ENCODE measurements around the gene DOK5.

DOK5 gene

GRCh38 chr20:54532573-54532972, 57.2 kb downstream of the DOK5 start:
- no peak for DNase-seq (ENCODE audit: low spot score in 2 of 2)
- Mint-ChIP-seq H3K4me1 (no peaks in the 10 kb centered on the region), H3K27ac (ENCODE audit: low read depth) (no peak overlapping the region), H3K27me3 (peaks cover 28% of the 10 kb centered on the region), H3K4me3 (no peak overlapping the region), H3K36me3 (ENCODE audit: insufficient read depth) (peaks cover under 1% of the 10 kb centered on the region), H3K9me3 (peaks cover 12% of the 10 kb centered on the region)
- no peak for ATAC-seq (replicated peaks; ENCODE audit: extremely low read depth, poor library complexity, severe bottlenecking)

DNA sequence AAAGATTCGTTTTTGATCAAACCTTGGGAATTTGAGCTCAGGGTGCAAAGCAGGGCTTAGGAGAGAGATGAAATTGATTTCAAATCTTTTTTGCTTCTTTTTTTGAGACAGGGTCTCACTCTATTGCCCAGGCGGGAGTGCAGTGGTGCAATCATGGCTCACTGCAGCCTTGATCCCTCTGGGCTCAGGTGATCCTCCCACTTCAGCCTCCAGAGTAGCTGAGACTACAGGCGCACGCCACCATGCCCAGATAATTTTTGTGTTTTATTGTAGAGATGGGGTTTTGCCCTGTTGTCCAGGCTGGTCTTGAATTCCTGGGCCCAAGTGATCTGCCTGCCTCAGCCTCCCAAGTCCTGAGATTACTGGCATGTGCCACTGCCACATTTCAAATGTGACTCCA, 58.7 kb downstream of the DOK5 start:
- H3K27ac Mint-ChIP-seq (ENCODE audit: low read depth): no peak overlapping the region
- no peak overlapping the region for H3K4me3 Mint-ChIP-seq
- peaks cover 21% of the 10 kb centered on the region for H3K9me3 Mint-ChIP-seq
- DNase-seq (ENCODE audit: low spot score in 2 of 2) (no peak), ATAC-seq (replicated peaks; ENCODE audit: extremely low read depth, poor library complexity, severe bottlenecking) (no peak)
- H3K36me3 Mint-ChIP-seq (ENCODE audit: insufficient read depth): no peaks in the 10 kb centered on the region
- peaks cover 28% of the 10 kb centered on the region for H3K27me3 Mint-ChIP-seq
- H3K4me1 Mint-ChIP-seq: no peaks in the 10 kb centered on the region

GRCh38 chr20:54535033-54535432, 59.6 kb downstream of the DOK5 start:
- H3K9me3 Mint-ChIP-seq: peaks cover 20% of the 10 kb centered on the region
- DNase-seq (ENCODE audit: low spot score in 2 of 2): no peak
- H3K27me3 Mint-ChIP-seq: peaks cover 24% of the 10 kb centered on the region
- no peaks in the 10 kb centered on the region for H3K4me1 Mint-ChIP-seq
- H3K36me3 Mint-ChIP-seq (ENCODE audit: insufficient read depth): no peaks in the 10 kb centered on the region
- H3K27ac Mint-ChIP-seq (ENCODE audit: low read depth): no peak overlapping the region
- H3K4me3 Mint-ChIP-seq: no peak overlapping the region
- no peak for ATAC-seq (replicated peaks; ENCODE audit: extremely low read depth, poor library complexity, severe bottlenecking)

DNA sequence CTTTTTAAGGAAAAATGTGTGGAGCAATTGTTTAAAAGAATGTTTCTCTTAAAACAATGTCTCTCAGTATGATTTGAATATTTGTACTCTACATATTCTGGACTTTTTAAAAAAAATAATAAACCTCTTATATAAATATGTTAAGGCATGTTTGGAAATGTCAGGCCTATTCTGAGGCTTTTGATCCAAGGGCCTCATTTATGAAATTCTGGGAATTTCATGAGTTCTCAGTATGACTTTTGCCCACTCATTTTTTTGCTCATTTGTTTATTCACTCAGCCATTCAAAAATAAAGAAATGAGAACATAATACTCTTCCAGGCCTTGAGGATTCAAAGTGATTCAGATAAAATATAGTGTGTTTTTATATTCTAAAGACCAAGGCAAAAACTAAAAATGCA, 60.4 kb downstream of the DOK5 start:
- H3K27ac Mint-ChIP-seq (ENCODE audit: low read depth): no peak overlapping the region
- peaks cover 13% of the 10 kb centered on the region for H3K9me3 Mint-ChIP-seq
- H3K36me3 Mint-ChIP-seq (ENCODE audit: insufficient read depth): no peaks in the 10 kb centered on the region
- no peaks in the 10 kb centered on the region for H3K4me1 Mint-ChIP-seq
- DNase-seq (ENCODE audit: low spot score in 2 of 2) (no peak), ATAC-seq (replicated peaks; ENCODE audit: extremely low read depth, poor library complexity, severe bottlenecking) (no peak)
- H3K4me3 Mint-ChIP-seq: no peak overlapping the region
- peaks cover 17% of the 10 kb centered on the region for H3K27me3 Mint-ChIP-seq

- Mint-ChIP-seq H3K4me3 (no peak overlapping the region), H3K4me1 (no peaks in the 10 kb centered on the region)
- no peak for DNase-seq (ENCODE audit: low spot score in 2 of 2)
Observed at GRCh38 chr20:54539521-54540046, 64.2 kb downstream of the DOK5 start.

GRCh38 chr20:54543369-54543768, 68.0 kb downstream of the DOK5 start:
- H3K4me3 Mint-ChIP-seq: no peak overlapping the region
- no peaks in the 10 kb centered on the region for H3K36me3 Mint-ChIP-seq (ENCODE audit: insufficient read depth)
- DNase-seq (ENCODE audit: low spot score in 2 of 2) (no peak), ATAC-seq (replicated peaks; ENCODE audit: extremely low read depth, poor library complexity, severe bottlenecking) (no peak)
- no peaks in the 10 kb centered on the region for H3K27me3 Mint-ChIP-seq
- no peak overlapping the region for H3K27ac Mint-ChIP-seq (ENCODE audit: low read depth)
- H3K9me3 Mint-ChIP-seq: peaks cover 4% of the 10 kb centered on the region
- no peaks in the 10 kb centered on the region for H3K4me1 Mint-ChIP-seq

More at GRCh38 chr20:54539521-54540046, 64.2 kb downstream of the DOK5 start:
- no peaks in the 10 kb centered on the region for H3K36me3 Mint-ChIP-seq (ENCODE audit: insufficient read depth)
- H3K27me3 Mint-ChIP-seq: peaks cover 10% of the 10 kb centered on the region
- H3K9me3 Mint-ChIP-seq: peaks cover 13% of the 10 kb centered on the region
- no peak for ATAC-seq (replicated peaks; ENCODE audit: extremely low read depth, poor library complexity, severe bottlenecking)
- H3K27ac Mint-ChIP-seq (ENCODE audit: low read depth): no peak overlapping the region

DNA sequence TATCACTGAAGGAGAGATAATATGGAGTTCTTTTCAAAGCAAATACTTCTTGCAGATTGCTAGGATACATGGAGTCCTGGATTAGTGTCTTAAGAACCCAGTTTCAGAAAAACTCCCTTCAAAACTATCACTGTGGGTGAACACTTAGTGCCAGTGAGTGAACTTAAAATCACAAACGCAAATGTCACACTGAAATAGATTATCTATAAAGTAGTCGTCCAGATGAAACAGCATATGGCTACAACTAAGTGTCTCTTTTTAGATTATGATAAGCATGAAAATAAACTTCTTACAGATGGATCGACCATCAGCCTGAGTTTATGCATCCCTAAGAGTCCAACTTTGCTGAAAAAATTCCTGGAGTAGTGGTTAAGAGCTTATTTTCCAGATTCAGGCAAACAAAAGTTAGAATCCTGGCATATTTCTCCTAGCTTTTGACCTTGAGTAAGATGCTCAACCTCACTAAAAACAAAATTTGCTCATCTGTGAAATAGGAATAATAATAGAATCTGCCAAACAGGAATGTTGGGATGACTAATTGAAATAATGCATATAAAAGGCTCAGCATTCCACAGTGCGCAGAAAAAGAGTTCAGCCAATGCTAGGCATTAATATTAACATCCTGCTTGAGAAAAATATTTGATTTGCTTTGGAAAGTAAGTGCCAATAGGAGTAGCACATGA, 70.4 kb downstream of the DOK5 start:
- Mint-ChIP-seq H3K9me3 (no peaks in the 10 kb centered on the region), H3K27ac (ENCODE audit: low read depth) (no peak overlapping the region), H3K4me3 (no peak overlapping the region), H3K36me3 (ENCODE audit: insufficient read depth) (no peaks in the 10 kb centered on the region), H3K27me3 (no peaks in the 10 kb centered on the region), H3K4me1 (no peaks in the 10 kb centered on the region)
- ATAC-seq (replicated peaks; ENCODE audit: extremely low read depth, poor library complexity, severe bottlenecking) (no peak), DNase-seq (ENCODE audit: low spot score in 2 of 2) (no peak)

- Mint-ChIP-seq H3K27ac (ENCODE audit: low read depth) (no peak overlapping the region), H3K27me3 (no peaks in the 10 kb centered on the region), H3K9me3 (no peaks in the 10 kb centered on the region), H3K4me1 (no peaks in the 10 kb centered on the region), H3K36me3 (ENCODE audit: insufficient read depth) (no peaks in the 10 kb centered on the region), H3K4me3 (no peak overlapping the region)
- no peak for DNase-seq (ENCODE audit: low spot score in 2 of 2)
- no peak for ATAC-seq (replicated peaks; ENCODE audit: extremely low read depth, poor library complexity, severe bottlenecking)
Observed at GRCh38 chr20:54548849-54549248, 73.5 kb downstream of the DOK5 start.

GRCh38 chr20:54549658-54550326, 74.4 kb downstream of the DOK5 start:
- H3K9me3 Mint-ChIP-seq: no peaks in the 10 kb centered on the region
- H3K4me3 Mint-ChIP-seq: no peak overlapping the region
- no peaks in the 10 kb centered on the region for H3K36me3 Mint-ChIP-seq (ENCODE audit: insufficient read depth)
- no peaks in the 10 kb centered on the region for H3K27me3 Mint-ChIP-seq
- no peak overlapping the region for H3K27ac Mint-ChIP-seq (ENCODE audit: low read depth)
- no peak for DNase-seq (ENCODE audit: low spot score in 2 of 2)
- no peak for ATAC-seq (replicated peaks; ENCODE audit: extremely low read depth, poor library complexity, severe bottlenecking)
- H3K4me1 Mint-ChIP-seq: no peaks in the 10 kb centered on the region

DNA sequence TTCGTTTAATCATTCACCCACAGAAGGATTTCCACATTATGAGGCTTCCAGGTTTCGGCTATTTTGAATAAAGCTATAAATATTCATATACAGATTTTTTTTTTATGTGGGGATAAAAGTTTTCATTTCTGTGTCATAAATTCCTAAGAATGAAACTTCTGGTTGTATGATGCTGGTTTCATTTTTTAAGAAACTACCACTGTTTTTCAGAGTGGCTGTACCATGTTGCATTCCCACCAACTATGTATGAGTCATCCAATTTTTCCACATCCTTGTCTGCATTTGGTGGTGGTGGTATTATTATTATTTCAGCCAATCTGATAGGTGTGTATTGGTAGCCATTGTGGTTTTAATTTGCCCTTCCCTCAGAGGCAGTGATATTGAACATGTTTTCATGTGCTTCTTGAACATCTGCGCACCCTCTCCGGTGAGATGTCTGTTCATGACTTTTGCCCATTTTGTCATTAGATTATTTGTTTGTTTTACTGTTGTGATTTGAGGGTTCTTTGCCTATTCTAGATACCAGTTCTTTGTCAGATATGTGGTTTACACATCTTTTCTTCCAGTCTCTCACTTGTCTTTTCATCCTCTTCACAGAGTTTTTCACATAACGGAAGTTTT, 75.5 kb downstream of the DOK5 start:
- DNase-seq (ENCODE audit: low spot score in 2 of 2) (no peak), ATAC-seq (replicated peaks; ENCODE audit: extremely low read depth, poor library complexity, severe bottlenecking) (no peak)
- Mint-ChIP-seq H3K27ac (ENCODE audit: low read depth) (no peak overlapping the region), H3K4me3 (no peak overlapping the region), H3K4me1 (no peaks in the 10 kb centered on the region), H3K36me3 (ENCODE audit: insufficient read depth) (no peaks in the 10 kb centered on the region), H3K9me3 (no peaks in the 10 kb centered on the region), H3K27me3 (no peaks in the 10 kb centered on the region)

DNA sequence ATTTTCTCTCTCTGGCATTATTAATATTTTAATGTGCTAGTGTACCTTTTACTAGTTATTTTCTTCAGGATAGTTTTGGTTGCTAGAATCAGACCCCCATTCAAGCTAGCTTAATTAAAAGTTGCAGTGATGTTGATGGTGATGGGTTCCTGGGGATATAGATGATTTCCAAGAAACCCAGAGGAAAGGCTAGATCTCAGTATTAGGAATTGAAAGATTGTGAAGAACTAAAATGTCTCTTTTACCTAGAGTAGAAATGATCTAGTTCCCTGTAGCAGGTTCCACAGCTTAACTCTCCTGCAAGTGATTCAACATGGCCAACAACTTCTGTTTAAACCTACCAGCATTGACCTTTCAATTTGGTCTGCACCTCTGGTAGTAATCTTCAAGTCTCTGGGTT, 78.6 kb downstream of the DOK5 start:
- no peak for ATAC-seq (replicated peaks; ENCODE audit: extremely low read depth, poor library complexity, severe bottlenecking)
- Mint-ChIP-seq H3K36me3 (ENCODE audit: insufficient read depth) (no peaks in the 10 kb centered on the region), H3K4me3 (no peak overlapping the region), H3K27me3 (no peaks in the 10 kb centered on the region), H3K4me1 (no peaks in the 10 kb centered on the region), H3K27ac (ENCODE audit: low read depth) (no peak overlapping the region), H3K9me3 (peaks cover 5% of the 10 kb centered on the region)
- DNase-seq (ENCODE audit: low spot score in 2 of 2): no peak

GRCh38 chr20:54555150-54555549, 79.8 kb downstream of the DOK5 start:
- Mint-ChIP-seq H3K27me3 (peaks cover under 1% of the 10 kb centered on the region), H3K4me1 (no peaks in the 10 kb centered on the region), H3K4me3 (no peak overlapping the region), H3K27ac (ENCODE audit: low read depth) (no peak overlapping the region), H3K36me3 (ENCODE audit: insufficient read depth) (no peaks in the 10 kb centered on the region), H3K9me3 (peaks cover 5% of the 10 kb centered on the region)
- DNase-seq (ENCODE audit: low spot score in 2 of 2) (no peak), ATAC-seq (replicated peaks; ENCODE audit: extremely low read depth, poor library complexity, severe bottlenecking) (no peak)

- peaks cover 13% of the 10 kb centered on the region for H3K27me3 Mint-ChIP-seq
- ATAC-seq (replicated peaks; ENCODE audit: extremely low read depth, poor library complexity, severe bottlenecking) (no peak), DNase-seq (ENCODE audit: low spot score in 2 of 2) (no peak)
- no peaks in the 10 kb centered on the region for H3K36me3 Mint-ChIP-seq (ENCODE audit: insufficient read depth)
- H3K9me3 Mint-ChIP-seq: peaks cover 5% of the 10 kb centered on the region
- no peak overlapping the region for H3K4me3 Mint-ChIP-seq
- H3K4me1 Mint-ChIP-seq: no peaks in the 10 kb centered on the region
- no peak overlapping the region for H3K27ac Mint-ChIP-seq (ENCODE audit: low read depth)
Observed at GRCh38 chr20:54556406-54556805, 81.0 kb downstream of the DOK5 start.
